Measurements from ENCODE around the gene ABCB9. TPM values are rescaled to one million over a fixed set of nuclear protein-coding genes. Genes with fewer than 3 reads are reported as not detected.
"Not testable (repeated sequence)": the region's sequence is repeated elsewhere in the genome, so short reads cannot be mapped to it uniquely, and the experiment has no call there.

The ABCB9 gene
- total RNA-seq, result 1.2 TPM

- DNase-seq (ENCODE audit: low spot score) (peak; percentile 91), ATAC-seq (peak; percentile 95)
Measured at GRCh38 chr12:122965851-122966742, at the start of gene ABCB9. TSS of gene ABCB9 (minus strand) at chr12:122966463. CDS start at chr12:122960235, 6,228 bp downstream.

GRCh38 chr12:123014473-123014872 lies 48.2 kb upstream of the ABCB9 start:
- not testable (repeated sequence) for DNase-seq (ENCODE audit: low spot score); ATAC-seq

- ATAC-seq (no peak), DNase-seq (ENCODE audit: low spot score) (no peak)
Measured at GRCh38 chr12:123013185-123014095, 47.2 kb upstream of the ABCB9 start.

- ATAC-seq, result no peak
- no peak for DNase-seq (ENCODE audit: low spot score)
Measured at GRCh38 chr12:123011701-123012100, 45.4 kb upstream of the ABCB9 start.

GRCh38 chr12:123010681-123011080 lies 44.4 kb upstream of the ABCB9 start:
- DNase-seq (ENCODE audit: low spot score), result no peak
- ATAC-seq, result no peak

- ATAC-seq (no peak), DNase-seq (ENCODE audit: low spot score) (no peak)
Measured at GRCh38 chr12:123010110-123010509, 43.8 kb upstream of the ABCB9 start.

- no peak for ATAC-seq
- DNase-seq (ENCODE audit: low spot score), result no peak
Measured at GRCh38 chr12:123006977-123007376, 40.7 kb upstream of the ABCB9 start.

- ATAC-seq (no peak), DNase-seq (ENCODE audit: low spot score) (no peak)
Measured at GRCh38 chr12:123005081-123005626, 38.9 kb upstream of the ABCB9 start.

- no peak for DNase-seq (ENCODE audit: low spot score)
- ATAC-seq, result no peak
Measured at GRCh38 chr12:123004287-123004686, 38.0 kb upstream of the ABCB9 start.

- DNase-seq (ENCODE audit: low spot score) (no peak), ATAC-seq (no peak)
Measured at GRCh38 chr12:123003257-123003656, 37.0 kb upstream of the ABCB9 start.

GRCh38 chr12:123001464-123001863 lies 35.2 kb upstream of the ABCB9 start:
- DNase-seq (ENCODE audit: low spot score) (no peak), ATAC-seq (no peak)

GRCh38 chr12:123000578-123000977 lies 34.3 kb upstream of the ABCB9 start:
- DNase-seq (ENCODE audit: low spot score), result no peak
- no peak for ATAC-seq

- DNase-seq (ENCODE audit: low spot score), result no peak
- no peak for ATAC-seq
Measured at GRCh38 chr12:122999986-123000420, 33.7 kb upstream of the ABCB9 start.

GRCh38 chr12:122999196-122999946 lies 33.1 kb upstream of the ABCB9 start:
- no peak for ATAC-seq
- DNase-seq (ENCODE audit: low spot score), result no peak

GRCh38 chr12:122998316-122998715 lies 32.1 kb upstream of the ABCB9 start:
- DNase-seq (ENCODE audit: low spot score) (no peak), ATAC-seq (peak; percentile 37)

GRCh38 chr12:122997343-122998250 lies 31.3 kb upstream of the ABCB9 start:
- DNase-seq (ENCODE audit: low spot score) (no peak), ATAC-seq (no peak)

- ATAC-seq, result no peak
- no peak for DNase-seq (ENCODE audit: low spot score)
Measured at GRCh38 chr12:122996621-122997342, 30.5 kb upstream of the ABCB9 start.

GRCh38 chr12:122996188-122996601 lies 29.9 kb upstream of the ABCB9 start:
- ATAC-seq (peak; percentile 56), DNase-seq (ENCODE audit: low spot score) (peak; percentile 86)
